D341Med (cell line): ENCODE results near the gene TMEM63A.

Source experiments
- DNase-seq: peaks from one replicate; pipeline ENCODE4 v3.0.0; 2012; ENCODE audit warnings: low spot score

TMEM63A gene

DNA sequence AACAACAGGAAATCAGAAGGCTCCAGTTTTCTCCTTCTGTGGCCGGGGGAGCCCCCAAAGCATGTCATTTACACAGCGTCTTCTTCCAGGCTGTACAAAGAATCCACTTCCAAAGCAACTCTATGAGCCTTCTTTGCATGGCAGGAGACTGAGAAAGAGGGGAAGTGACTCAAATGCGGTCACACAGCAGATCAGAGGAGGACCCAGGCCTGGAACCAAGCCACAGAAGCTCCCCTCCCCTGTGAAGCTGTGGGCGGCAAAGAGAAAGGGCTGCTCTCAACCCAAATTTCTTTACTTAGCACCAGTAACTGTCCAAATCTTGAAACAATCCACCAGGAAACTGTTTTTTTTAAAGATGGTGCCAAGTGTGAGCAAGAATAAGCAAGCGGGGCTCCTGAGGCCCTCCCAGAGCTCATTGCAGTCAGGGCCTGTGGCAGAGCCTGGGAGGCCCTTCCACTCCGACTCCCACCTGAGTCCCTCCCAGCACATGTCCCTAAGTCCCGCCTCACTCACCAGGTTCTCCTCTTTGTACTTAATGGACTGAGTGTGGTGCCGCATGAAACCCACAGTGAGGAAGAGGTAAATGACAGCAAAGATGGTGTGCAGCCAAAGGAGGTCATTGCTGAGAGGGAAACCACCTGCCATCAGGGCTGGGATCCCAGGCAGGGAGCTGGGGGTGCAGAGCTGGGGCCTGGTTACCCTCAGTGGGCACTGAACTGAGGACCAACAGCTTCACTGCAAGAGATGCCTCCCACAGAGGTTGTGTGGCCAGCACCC, 15.9 kb downstream of the TMEM63A start:
- no peak for DNase-seq

- no peak for DNase-seq
These were observed 16.7 kb downstream of the TMEM63A start for GRCh38 chr1:225865514-225865913.

DNA sequence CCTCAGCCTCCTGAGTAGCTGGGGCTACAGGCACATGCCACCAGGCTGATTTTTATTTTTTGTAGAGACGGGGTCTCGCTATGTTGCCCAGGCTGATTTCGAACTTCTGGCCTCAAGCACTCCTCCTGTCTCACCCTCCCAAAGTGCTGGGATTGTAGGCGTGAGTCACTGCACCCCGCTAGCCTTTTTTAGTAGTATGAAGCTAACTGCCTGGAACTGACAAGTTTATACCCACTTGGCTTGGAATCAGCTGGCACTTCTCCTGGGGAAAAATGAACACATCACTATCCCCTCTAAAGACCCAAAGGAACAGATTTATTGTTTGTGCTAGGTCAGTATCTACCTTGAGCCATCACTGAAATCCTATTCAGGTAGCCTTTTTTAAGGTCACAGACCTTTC, 19.0 kb downstream of the TMEM63A start:
- DNase-seq: no peak

DNA sequence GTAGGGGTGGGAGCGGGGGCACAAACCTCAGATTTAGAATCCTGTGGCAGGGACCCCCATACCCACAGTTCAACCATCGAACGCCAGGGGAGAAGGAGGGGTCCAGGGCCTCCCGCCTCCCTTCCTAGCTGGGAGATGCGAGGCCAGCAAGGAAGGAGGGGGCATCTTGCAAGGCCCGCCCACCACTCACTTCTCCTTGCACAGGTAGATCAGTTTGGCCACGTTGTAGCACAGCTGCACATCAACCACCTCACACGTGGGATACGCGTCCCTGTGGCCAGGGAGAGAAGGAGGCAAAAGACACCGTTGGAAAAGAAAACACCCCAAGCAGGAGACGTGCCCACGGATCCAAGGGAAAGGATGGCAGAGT, 19.6 kb downstream of the TMEM63A start:
- DNase-seq: no peak

DNA sequence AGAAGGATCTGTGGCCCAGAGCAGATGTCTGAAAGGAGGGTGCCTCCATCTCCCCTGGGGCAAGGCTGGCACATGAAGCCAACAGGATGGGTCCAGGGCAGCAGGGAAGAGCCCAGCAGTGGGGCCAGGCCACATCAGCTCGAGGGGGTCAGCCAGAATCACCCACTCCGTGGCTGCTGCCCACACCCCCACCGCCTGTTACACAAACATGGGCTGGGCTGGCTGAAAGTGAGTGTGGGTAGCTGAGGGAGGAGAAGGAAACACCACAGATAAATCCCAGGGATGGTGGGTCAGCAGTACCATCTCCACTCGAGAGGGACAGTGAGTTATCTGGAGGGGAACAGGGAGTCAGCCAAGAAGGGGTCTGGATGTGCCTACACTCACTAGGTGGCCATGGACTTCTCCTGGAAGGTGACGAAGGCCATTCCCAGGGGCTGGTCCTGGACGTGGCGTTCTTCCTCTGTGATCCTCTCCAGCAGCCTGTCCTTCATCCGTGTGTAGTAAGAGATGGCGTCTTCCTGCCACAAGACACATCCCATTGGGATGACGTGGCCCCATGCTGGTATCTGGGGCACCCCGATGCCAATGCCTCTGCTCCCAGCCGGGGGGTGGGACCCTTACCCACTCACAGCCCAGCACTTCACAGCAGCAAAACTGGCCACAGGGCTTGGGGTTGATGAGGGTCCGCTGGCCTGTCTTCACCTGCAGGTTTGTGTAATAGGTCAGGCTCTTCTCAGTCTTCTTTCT, 20.2 kb downstream of the TMEM63A start:
- no peak for DNase-seq

DNA sequence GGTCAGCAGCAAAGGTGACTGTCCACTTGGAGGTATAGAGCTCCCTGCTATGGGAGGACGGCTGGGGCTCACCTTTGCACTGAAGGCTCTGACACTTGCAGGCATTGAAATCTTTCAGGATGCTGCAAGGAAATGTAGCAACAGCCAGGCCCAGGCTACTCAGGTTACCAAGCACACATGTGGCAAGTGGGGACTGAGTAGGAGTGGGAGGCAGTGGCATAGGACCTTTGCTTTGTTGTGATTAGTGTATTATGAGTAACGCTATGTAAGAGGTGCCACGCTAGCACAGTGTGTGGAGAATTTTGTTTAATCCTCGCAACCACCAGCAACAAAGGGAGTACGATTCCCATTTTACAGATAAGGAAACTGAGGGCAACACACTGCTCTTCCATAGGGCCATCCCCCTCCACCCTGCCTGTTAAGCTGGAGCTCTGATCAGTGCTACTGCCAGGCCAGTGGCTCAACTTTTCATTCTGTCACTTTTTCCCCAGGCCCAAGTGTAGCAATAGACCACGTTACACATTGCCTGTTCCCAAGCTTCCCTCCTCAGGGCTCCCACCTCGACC, 21.2 kb downstream of the TMEM63A start:
- no peak for DNase-seq

DNA sequence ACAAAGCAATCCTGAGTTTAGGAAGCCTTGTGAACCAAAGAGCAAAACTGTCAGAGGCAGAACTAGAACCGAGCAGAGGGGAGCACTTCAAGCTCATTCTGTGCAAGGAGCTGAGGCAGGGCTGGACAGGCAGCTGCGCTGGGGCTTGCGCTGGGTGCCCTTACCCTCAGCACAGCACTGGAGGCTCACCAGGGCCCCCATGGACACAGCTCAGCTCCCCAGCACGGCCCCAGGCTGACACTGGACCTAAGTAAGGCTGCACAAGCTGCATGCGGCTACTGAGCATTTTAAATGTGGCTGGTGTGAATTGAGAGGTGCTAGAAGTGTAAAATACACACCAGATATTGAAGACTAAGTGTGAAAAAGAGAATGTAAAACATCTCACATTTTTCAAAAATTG, 22.1 kb downstream of the TMEM63A start:
- no peak for DNase-seq

DNA sequence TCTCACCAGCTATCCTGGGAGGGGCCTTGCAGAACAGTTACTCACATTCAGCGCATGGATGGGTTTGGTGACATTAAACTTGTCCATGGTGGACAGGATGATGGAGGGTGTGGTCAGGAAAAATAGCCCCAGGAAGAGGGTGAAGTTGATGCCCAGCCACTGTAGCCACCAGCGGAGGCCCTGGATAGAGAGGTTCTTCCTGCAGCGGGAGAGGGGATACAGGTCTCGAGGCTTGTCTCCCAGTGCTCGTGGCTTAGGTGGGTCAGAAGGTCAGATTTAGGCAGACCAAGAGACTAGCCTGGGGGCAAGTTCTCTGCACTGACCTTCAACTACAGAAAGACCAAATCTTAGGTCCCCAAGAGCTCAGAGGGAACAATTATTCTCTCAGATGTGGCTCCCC, 23.0 kb downstream of the TMEM63A start:
- no peak for DNase-seq

DNA sequence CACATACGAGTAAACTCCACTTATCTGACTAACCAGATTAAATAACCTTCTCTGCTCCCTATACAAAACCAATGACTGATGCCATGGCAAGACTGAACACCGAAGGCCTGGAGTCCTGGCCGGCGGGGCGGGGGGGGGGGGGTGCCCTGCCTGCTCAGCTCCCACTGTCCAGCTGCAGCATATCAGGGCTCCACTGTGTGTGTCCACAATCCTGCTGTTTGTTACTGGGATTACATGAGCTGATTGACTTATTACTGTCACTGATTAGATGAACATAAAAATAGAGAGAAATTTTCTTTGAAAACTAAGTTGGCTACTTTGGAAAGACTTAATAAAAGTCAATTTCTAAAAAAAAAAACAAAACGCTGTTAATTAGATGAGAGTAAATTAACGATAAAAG, 24.9 kb downstream of the TMEM63A start:
- DNase-seq: no peak

- no peak for DNase-seq
These were observed 26.5 kb downstream of the TMEM63A start for GRCh38 chr1:225855503-225856300.

GRCh38 chr1:225853441-225853840, 28.7 kb downstream of the TMEM63A start:
- no peak for DNase-seq

- no peak for DNase-seq
These were observed 29.6 kb downstream of the TMEM63A start for GRCh38 chr1:225852413-225853124.

GRCh38 chr1:225851805-225852204, 30.4 kb downstream of the TMEM63A start:
- DNase-seq: no peak

DNA sequence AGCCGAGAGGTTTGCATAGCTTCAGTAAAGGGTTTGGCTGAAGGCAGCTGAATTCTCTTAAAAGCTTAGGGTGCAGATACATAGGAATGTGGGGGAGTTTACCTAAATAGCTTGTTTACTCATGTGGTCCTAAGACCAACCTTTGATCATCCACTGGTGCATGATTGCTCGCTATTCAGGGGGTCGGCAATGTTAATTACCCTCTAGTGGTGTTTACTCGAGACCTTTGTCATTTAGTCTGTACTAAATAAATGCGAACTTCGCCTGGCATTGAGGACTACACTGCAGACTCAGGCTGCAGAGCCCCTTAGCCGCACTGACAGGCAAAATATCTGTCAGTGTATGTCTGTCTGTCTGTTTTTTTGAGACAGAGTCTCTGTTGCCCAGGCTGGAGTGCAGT, 31.8 kb downstream of the TMEM63A start:
- DNase-seq: no peak

- no peak for DNase-seq
These were observed 32.3 kb downstream of the TMEM63A start for GRCh38 chr1:225849925-225850324.

DNA sequence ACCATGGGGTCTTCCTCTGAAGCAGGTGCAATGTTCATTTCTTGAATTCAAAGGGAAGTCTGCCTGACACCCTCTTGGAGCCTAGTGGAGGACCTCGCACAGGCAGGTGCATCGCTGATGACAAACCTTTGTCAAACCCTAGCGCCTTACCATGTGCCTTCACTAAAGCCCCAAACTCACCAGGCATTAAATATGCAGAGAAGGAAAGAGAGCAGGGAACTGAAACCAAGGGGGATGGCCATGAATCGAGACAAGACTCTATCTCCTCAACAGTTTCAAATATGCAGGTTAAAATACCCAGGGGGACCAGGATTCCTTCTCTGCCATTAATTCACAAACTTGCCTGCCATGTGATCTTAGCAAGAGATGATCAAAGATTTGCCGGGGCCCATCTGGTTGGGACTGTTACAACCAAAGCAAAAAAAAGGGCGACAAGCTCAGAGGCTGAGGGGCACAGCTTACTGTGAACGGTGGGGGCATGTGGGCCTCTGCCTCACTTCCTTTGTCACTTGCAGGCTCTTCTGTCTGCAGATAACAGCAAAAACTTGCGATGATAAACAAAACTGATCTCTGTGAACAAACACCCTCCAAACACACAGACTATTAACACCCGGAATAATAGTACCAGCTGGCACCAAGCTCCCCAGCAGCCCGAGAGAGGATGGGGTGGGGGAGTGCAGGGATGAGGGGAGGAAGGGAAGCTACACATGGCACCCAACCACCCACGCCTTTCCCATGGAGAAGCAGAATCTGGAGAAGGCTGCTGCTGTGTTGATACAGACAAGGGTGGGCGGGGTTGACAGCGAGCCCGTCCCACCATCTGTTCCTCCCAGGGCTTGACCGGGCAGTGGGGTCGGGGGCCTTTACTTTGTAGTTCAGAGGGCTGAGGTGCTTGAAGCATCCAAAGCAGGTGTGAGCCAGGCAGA, 33.9 kb downstream of the TMEM63A start:
- no peak for DNase-seq

DNA sequence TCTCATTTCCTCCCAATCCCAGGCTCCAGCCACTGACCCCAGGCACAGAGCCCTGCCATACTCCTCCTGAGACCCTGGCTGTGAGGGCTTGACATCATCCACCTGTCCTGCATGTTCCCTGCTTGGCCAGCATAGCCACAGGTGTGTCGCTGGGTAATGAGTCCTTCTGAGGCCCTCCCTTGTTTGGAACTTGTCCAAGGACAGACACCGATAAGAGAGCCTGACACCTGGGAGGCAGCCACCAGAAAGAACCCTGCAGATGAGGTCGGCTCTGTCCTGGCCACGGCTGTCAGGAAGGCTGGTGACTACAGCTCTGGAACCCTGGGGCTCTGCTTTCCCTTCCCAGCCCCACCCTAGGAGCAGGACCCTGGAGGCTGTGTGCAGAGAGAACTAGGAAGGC, 34.6 kb downstream of the TMEM63A start:
- DNase-seq: no peak

- DNase-seq: no peak
These were observed 35.6 kb downstream of the TMEM63A start for GRCh38 chr1:225846331-225847310.

GRCh38 chr1:225845571-225846259, 36.5 kb downstream of the TMEM63A start:
- peak; percentile 92 for DNase-seq
